Activated B cell treated with CpG ODN at 0.5 μM for 24 hours (primary cell): ENCODE measurements around the gene FBXO24. TPM values are rescaled to one million over a fixed set of nuclear protein-coding genes. Genes with fewer than 3 reads are reported as not detected.
A peak's percentile ranks its signal among the peaks of the same experiment; 100 is the strongest.

ENCODE experiments used
- ATAC-seq: fragments of 200-7000 bp; cut with Tn5 transposase; one replicate; pipeline ENCODE4 v1.10.0; 2021; ENCODE audit warnings: low read depth, mild to moderate bottlenecking, moderate library complexity
- CTCF ChIA-PET: fragments of 350-600 bp; sonication (Branson Sonifier 250); formaldehyde crosslinking; loops from one replicate; lab custom pipeline; 2021; ENCODE audit warnings: antibody characterized with exemption; lab: Charles Lee
- POLR2A ChIA-PET: fragments of 350-600 bp; sonication (Branson Sonifier 250); formaldehyde crosslinking; loops from one replicate; lab custom pipeline; 2021; ENCODE audit warnings: antibody characterized with exemption; lab: Charles Lee
- DNase-seq: peaks from one replicate; pipeline ENCODE4 v3.0.0; 2022
- H3K27ac Mint-ChIP-seq: one replicate; pipeline ENCODE4 v1.8.0; 2020; ENCODE audit warnings: mixed read lengths
- H3K27me3 Mint-ChIP-seq: one replicate; pipeline ENCODE4 v1.8.0; 2021; ENCODE audit warnings: mixed read lengths
- H3K36me3 Mint-ChIP-seq: one replicate; pipeline ENCODE4 v1.8.0; 2021; ENCODE audit warnings: low read depth, mixed read lengths
- H3K4me1 Mint-ChIP-seq: one replicate; pipeline ENCODE4 v1.8.0; 2021; ENCODE audit warnings: mixed read lengths
- H3K4me3 Mint-ChIP-seq: one replicate; pipeline ENCODE4 v1.8.0; 2020; ENCODE audit warnings: mild to moderate bottlenecking, mixed read lengths
- H3K9me3 Mint-ChIP-seq: one replicate; pipeline ENCODE4 v1.8.0; 2020; ENCODE audit warnings: mixed read lengths
- intact Hi-C: fragments of 100-400 bp; cut with micrococcal nuclease; formaldehyde crosslinking; loops from one replicate; pipeline ENCODE4 v1.15.1; 2024
- total RNA-seq: library from RNA; stranded (reverse); gene quantifications from 2 replicates; pipeline ENCODE4 v1.2.3, GENCODE V29; 2022
- TF ChIP-seq, protein P1 (sequence below): fragments of 200-600 bp; IDR thresholded peaks from one replicate; pipeline ENCODE4 v1.8.0; 2022; ENCODE audit warnings: antibody characterized with exemption, mild to moderate bottlenecking

Gene FBXO24
- total RNA-seq, 1 donor from 2014 or later = 1.9 TPM

DNA sequence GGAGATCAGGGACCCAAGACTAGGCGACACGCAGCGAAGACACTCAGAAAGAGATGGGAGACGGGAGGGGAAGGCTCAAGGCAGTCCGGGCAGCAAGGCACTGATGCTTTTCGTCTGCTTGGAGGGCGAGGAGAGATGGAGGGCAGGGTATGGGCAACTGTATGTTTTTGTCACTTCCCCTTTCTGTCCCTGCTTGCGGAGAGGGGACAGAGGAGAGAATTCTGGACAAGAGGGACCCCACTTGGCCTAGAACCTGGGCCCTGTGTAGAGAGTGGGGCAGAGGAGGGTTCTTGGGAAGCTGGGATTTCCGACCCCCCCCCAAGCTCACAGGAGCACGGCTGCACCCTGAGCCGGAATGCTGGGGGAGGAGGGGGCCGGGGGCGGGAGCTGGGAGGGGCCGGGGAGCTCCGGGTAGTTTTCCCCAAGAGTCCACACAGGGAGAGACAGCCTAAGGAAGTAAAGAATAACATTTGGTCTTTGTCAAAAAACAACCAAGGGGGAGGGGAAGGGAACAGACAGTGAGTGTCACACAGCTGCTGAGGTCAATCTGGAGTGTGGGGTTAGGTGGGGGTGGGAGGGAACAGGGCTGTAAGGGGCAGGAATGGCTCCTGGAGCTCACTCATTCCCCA is 2.0 kb upstream of the FBXO24 start:
- DNase-seq (no peak), ATAC-seq (no peak)
- Mint-ChIP-seq H3K9me3 (no peaks in the 10 kb centered on the region), H3K4me3 (peak overlapping the region; percentile 93), H3K36me3 (peaks cover 15% of the 10 kb centered on the region), H3K4me1 (peaks cover 38% of the 10 kb centered on the region), H3K27ac (peak overlapping the region; percentile 96), H3K27me3 (no peaks in the 10 kb centered on the region)
- ChIA-PET CTCF (interaction anchor here (0.6 to 3.8 kb wide), 4 partner anchors 20 to 107 kb away, joined by 3 to 23 read pairs (median 6); partner anchors contain the start of gene MOSPD3), POLR2A (interaction anchor here (0.6 to 5.4 kb wide), 24 partner anchors 10 to 1202 kb away, joined by 3 to 114 read pairs (median 7); partner anchors contain the start of genes AGFG2, AP4M1, GIGYF1 and GNB2)
- intact Hi-C loops = no loop called here
- TF ChIP-seq, protein P1, sequence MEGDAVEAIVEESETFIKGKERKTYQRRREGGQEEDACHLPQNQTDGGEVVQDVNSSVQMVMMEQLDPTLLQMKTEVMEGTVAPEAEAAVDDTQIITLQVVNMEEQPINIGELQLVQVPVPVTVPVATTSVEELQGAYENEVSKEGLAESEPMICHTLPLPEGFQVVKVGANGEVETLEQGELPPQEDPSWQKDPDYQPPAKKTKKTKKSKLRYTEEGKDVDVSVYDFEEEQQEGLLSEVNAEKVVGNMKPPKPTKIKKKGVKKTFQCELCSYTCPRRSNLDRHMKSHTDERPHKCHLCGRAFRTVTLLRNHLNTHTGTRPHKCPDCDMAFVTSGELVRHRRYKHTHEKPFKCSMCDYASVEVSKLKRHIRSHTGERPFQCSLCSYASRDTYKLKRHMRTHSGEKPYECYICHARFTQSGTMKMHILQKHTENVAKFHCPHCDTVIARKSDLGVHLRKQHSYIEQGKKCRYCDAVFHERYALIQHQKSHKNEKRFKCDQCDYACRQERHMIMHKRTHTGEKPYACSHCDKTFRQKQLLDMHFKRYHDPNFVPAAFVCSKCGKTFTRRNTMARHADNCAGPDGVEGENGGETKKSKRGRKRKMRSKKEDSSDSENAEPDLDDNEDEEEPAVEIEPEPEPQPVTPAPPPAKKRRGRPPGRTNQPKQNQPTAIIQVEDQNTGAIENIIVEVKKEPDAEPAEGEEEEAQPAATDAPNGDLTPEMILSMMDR = no peak

- peak overlapping the region; percentile 93 for H3K4me3 Mint-ChIP-seq
- H3K27me3 Mint-ChIP-seq = no peaks in the 10 kb centered on the region
- CTCF ChIA-PET = interaction anchor here (1.4 to 3.8 kb wide), 5 partner anchors 21 to 106 kb away, joined by 3 to 23 read pairs (median 7); no protein-coding TSS in a partner anchor
- peaks cover 38% of the 10 kb centered on the region for H3K4me1 Mint-ChIP-seq
- ATAC-seq (no peak), DNase-seq (no peak)
- no peaks in the 10 kb centered on the region for H3K9me3 Mint-ChIP-seq
- intact Hi-C loops = loop anchor here (1.0 to 5.0 kb wide), 4 partner anchors 41 to 1443 kb away; partner anchors contain the start of genes GIGYF1, SMURF1 and TRAPPC14
- TF ChIP-seq, protein P1 = no peak
- peak overlapping the region; percentile 96 for H3K27ac Mint-ChIP-seq
- H3K36me3 Mint-ChIP-seq = peaks cover 15% of the 10 kb centered on the region
- POLR2A ChIA-PET = interaction anchor here (0.6 to 5.4 kb wide), 36 partner anchors 10 to 1203 kb away, joined by 3 to 114 read pairs (median 6); partner anchors contain the start of genes AGFG2, AP4M1, BUD31 and GIGYF1
Measured at GRCh38 chr7:100584683-100585510, 1.2 kb upstream of the FBXO24 start.

- intact Hi-C loops = loop anchor here (1.0 to 5.0 kb wide), 14 partner anchors 19 to 1443 kb away; partner anchors contain the start of genes AGFG2, GIGYF1, GNB2 and MEPCE
- H3K27ac Mint-ChIP-seq = peak within 1 kb of the TSS; percentile 96
- H3K27me3 Mint-ChIP-seq = peaks cover 6% of the 10 kb centered on the region
- DNase-seq (peak; percentile 67), ATAC-seq (peak; percentile 8)
- TF ChIP-seq, protein P1 = no peak
- H3K9me3 Mint-ChIP-seq = no peaks in the 10 kb centered on the region
- CTCF ChIA-PET = interaction anchor here (0.9 to 3.8 kb wide), 10 partner anchors 18 to 120 kb away, joined by 3 to 23 read pairs (median 5); partner anchors contain the start of gene POP7
- H3K4me3 Mint-ChIP-seq = peak within 1 kb of the TSS; percentile 93
- H3K4me1 Mint-ChIP-seq = peaks cover 38% of the 10 kb centered on the region
- H3K36me3 Mint-ChIP-seq = peaks cover 15% of the 10 kb centered on the region
- POLR2A ChIA-PET = interaction anchor here (0.6 to 5.4 kb wide), 55 partner anchors 8 to 1177 kb away, joined by 3 to 114 read pairs (median 6); partner anchors contain the start of genes AGFG2, BUD31, COPS6 and GIGYF1
Measured at GRCh38 chr7:100585511-100586265, 440 bp upstream of the FBXO24 start, which contains the start of gene LRCH4. Gene LRCH4 (minus strand): TSS chr7:100586129. CDS start chr7:100586100, 29 bp downstream.

GRCh38 chr7:100588438-100588837 is 2.3 kb downstream of the FBXO24 start:
- peaks cover 24% of the 10 kb centered on the region for H3K4me1 Mint-ChIP-seq
- ATAC-seq (no peak), DNase-seq (no peak)
- ChIA-PET POLR2A (interaction anchor here (0.6 to 5.4 kb wide), 8 partner anchors 10 to 440 kb away, joined by 3 to 60 read pairs (median 4); partner anchors contain the start of genes GNB2, LAMTOR4 and MOSPD3), CTCF (interaction anchor here (0.8 to 1.9 kb wide), 10 partner anchors 10 to 125 kb away, joined by 3 to 24 read pairs (median 4); partner anchors contain the start of gene PCOLCE)
- no peak overlapping the region for H3K27ac Mint-ChIP-seq
- TF ChIP-seq, protein P1 = no peak
- peak overlapping the region; percentile 66 for H3K4me3 Mint-ChIP-seq
- H3K27me3 Mint-ChIP-seq = peaks cover 11% of the 10 kb centered on the region
- peaks cover 10% of the 10 kb centered on the region for H3K36me3 Mint-ChIP-seq
- H3K9me3 Mint-ChIP-seq = no peaks in the 10 kb centered on the region
- intact Hi-C loops = loop anchor here (1.0 to 5.0 kb wide), 4 partner anchors 24 to 1446 kb away; partner anchors contain the start of genes GIGYF1, SMURF1 and TRAPPC14
